Measurements from ENCODE around the gene NKAP.
"Not testable (repeated sequence)": the region's sequence is repeated elsewhere in the genome, so short reads cannot be mapped to it uniquely, and the experiment has no call there.

Gene NKAP

DNA sequence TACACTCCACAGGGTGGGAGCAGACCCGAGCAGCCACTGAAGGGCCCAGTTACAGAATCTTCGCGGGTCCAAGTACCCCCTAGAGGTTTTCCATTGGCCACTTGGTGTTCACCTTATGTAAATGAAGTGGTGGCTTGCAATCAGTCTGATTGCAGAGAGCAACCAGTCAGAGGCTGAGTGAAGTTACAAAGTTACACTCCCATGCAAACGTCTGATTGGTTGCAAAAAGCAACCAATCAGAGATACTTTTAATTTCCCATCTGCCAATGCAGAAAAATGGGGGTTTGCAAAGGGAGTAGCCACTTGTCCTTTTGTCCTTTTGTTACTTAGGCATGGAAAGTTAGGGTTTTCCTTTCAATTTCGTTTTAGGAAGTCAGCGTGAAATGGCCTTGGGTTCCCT is 27.0 kb upstream of the NKAP start:
- no peaks in the 10 kb centered on the region for H3K4me1 ChIP-seq (ENCODE audit: insufficient read depth, low read length)
- H3K36me3 ChIP-seq (ENCODE audit: insufficient read depth, low read depth, low read length): no peaks in the 10 kb centered on the region
- H3K9ac ChIP-seq (ENCODE audit: low read depth, low read length): no peak overlapping the region
- H3K9me3 ChIP-seq (ENCODE audit: insufficient read depth, low read depth, low read length): no peaks in the 10 kb centered on the region
- no peak overlapping the region for H3K27ac ChIP-seq (ENCODE audit: low read length)
- no peaks in the 10 kb centered on the region for H3K27me3 ChIP-seq (ENCODE audit: insufficient read depth, low read length)
- no peak overlapping the region for H3K4me3 ChIP-seq (ENCODE audit: low read length)

DNA sequence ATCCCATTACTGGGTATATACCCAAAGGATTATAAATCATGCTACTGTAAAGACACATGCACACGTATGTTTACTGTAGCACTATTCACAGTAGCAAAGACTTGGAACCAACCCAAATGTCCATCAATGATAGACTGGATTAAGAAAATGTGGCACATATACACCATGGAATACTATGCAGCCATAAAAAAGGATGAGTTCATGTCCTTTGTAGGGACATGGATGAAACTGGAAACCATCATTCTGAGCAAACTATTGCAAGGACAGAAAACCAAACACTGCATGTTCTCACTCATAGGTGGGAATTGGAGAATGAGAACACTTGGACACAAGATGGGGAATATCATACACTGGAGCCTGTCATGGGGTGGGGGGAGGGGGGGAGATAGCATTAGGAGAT is 23.3 kb upstream of the NKAP start:
- not testable (repeated sequence) for H3K9me3 ChIP-seq (ENCODE audit: insufficient read depth, low read depth, low read length); H3K9ac ChIP-seq (ENCODE audit: low read depth, low read length); H3K4me1 ChIP-seq (ENCODE audit: insufficient read depth, low read length); H3K27ac ChIP-seq (ENCODE audit: low read length); H3K27me3 ChIP-seq (ENCODE audit: insufficient read depth, low read length); H3K4me3 ChIP-seq (ENCODE audit: low read length); H3K36me3 ChIP-seq (ENCODE audit: insufficient read depth, low read depth, low read length)

- Histone ChIP-seq H3K27me3 (ENCODE audit: insufficient read depth, low read length) (no peaks in the 10 kb centered on the region), H3K9ac (ENCODE audit: low read depth, low read length) (no peak overlapping the region), H3K9me3 (ENCODE audit: insufficient read depth, low read depth, low read length) (peaks cover 3% of the 10 kb centered on the region; the same call in 1 of the 2 replicates), H3K36me3 (ENCODE audit: insufficient read depth, low read depth, low read length) (no peaks in the 10 kb centered on the region), H3K4me1 (ENCODE audit: insufficient read depth, low read length) (no peaks in the 10 kb centered on the region), H3K4me3 (ENCODE audit: low read length) (no peak overlapping the region), H3K27ac (ENCODE audit: low read length) (no peak overlapping the region)
Measured at GRCh38 chrX:119960625-119961024, 17.1 kb upstream of the NKAP start.

DNA sequence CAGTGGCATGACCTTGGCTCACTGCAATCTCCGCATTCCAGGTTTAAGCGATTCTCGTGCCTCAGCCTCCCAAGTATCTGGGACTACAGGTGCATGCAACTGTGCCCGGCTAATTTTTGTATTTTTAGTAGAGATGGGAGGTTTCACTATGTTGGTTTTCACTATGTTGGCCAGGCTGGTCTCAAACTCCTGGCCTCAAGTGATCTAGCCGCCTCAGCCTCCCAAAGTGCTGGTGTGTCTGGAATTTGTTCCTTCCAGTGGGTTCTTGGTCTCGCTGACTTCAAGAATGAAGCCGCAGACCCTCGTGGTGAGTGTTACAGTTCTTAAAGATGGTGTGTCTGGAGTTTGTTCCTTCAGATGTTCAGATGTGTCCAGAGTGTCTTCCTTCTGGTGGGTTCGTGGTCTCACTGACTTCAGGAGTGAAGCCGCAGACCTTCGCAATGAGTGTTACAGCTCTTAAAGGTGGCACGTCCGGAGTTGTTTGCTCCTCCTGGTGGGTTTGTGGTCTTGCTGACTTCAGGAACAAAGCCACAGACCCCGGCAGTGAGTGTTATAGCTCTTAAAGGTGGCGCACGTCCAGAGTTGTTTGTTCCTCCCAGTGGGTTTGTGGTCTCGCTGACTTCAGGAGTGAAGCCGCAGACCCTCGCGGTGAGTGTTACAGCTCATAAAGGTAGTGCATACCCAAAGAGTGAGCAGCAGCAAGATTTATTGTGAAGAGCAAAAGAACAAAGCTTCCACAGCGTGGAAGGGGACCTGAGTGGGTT is 12.4 kb upstream of the NKAP start:
- H3K27ac ChIP-seq (ENCODE audit: low read length); H3K27me3 ChIP-seq (ENCODE audit: insufficient read depth, low read length); H3K9ac ChIP-seq (ENCODE audit: low read depth, low read length); H3K9me3 ChIP-seq (ENCODE audit: insufficient read depth, low read depth, low read length); H3K36me3 ChIP-seq (ENCODE audit: insufficient read depth, low read depth, low read length); H3K4me3 ChIP-seq (ENCODE audit: low read length); H3K4me1 ChIP-seq (ENCODE audit: insufficient read depth, low read length): not testable (repeated sequence)

GRCh38 chrX:119954374-119954773 is 10.8 kb upstream of the NKAP start:
- Histone ChIP-seq H3K9ac (ENCODE audit: low read depth, low read length) (no peak overlapping the region), H3K9me3 (ENCODE audit: insufficient read depth, low read depth, low read length) (no peaks in the 10 kb centered on the region), H3K4me3 (ENCODE audit: low read length) (no peak overlapping the region), H3K36me3 (ENCODE audit: insufficient read depth, low read depth, low read length) (no peaks in the 10 kb centered on the region), H3K27me3 (ENCODE audit: insufficient read depth, low read length) (no peaks in the 10 kb centered on the region; the same call in 1 of the 2 replicates), H3K4me1 (ENCODE audit: insufficient read depth, low read length) (no peaks in the 10 kb centered on the region), H3K27ac (ENCODE audit: low read length) (no peak overlapping the region)

- Histone ChIP-seq H3K9ac (ENCODE audit: low read depth, low read length) (no peak overlapping the region), H3K4me1 (ENCODE audit: insufficient read depth, low read length) (no peaks in the 10 kb centered on the region), H3K36me3 (ENCODE audit: insufficient read depth, low read depth, low read length) (no peaks in the 10 kb centered on the region), H3K27me3 (ENCODE audit: insufficient read depth, low read length) (no peaks in the 10 kb centered on the region; the same call in 1 of the 2 replicates), H3K9me3 (ENCODE audit: insufficient read depth, low read depth, low read length) (no peaks in the 10 kb centered on the region), H3K4me3 (ENCODE audit: low read length) (no peak overlapping the region), H3K27ac (ENCODE audit: low read length) (no peak overlapping the region)
Measured at GRCh38 chrX:119948381-119948780, 4.8 kb upstream of the NKAP start.

- Histone ChIP-seq H3K27me3 (ENCODE audit: insufficient read depth, low read length) (no peaks in the 10 kb centered on the region), H3K36me3 (ENCODE audit: insufficient read depth, low read depth, low read length) (no peaks in the 10 kb centered on the region), H3K27ac (ENCODE audit: low read length) (no peak overlapping the region), H3K4me3 (ENCODE audit: low read length) (no peak overlapping the region), H3K9me3 (ENCODE audit: insufficient read depth, low read depth, low read length) (no peaks in the 10 kb centered on the region), H3K4me1 (ENCODE audit: insufficient read depth, low read length) (no peaks in the 10 kb centered on the region), H3K9ac (ENCODE audit: low read depth, low read length) (no peak overlapping the region)
Measured at GRCh38 chrX:119945481-119945880, 1.9 kb upstream of the NKAP start.

GRCh38 chrX:119942831-119943184 is 743 bp downstream of the NKAP start:
- Histone ChIP-seq H3K36me3 (ENCODE audit: insufficient read depth, low read depth, low read length) (no peaks in the 10 kb centered on the region), H3K9me3 (ENCODE audit: insufficient read depth, low read depth, low read length) (no peaks in the 10 kb centered on the region), H3K4me1 (ENCODE audit: insufficient read depth, low read length) (no peaks in the 10 kb centered on the region), H3K4me3 (ENCODE audit: low read length) (peak overlapping the region; percentile 88), H3K27me3 (ENCODE audit: insufficient read depth, low read length) (no peaks in the 10 kb centered on the region), H3K9ac (ENCODE audit: low read depth, low read length) (peak overlapping the region; percentile 79), H3K27ac (ENCODE audit: low read length) (peak overlapping the region; percentile 5)

- Histone ChIP-seq H3K36me3 (ENCODE audit: insufficient read depth, low read depth, low read length) (no peaks in the 10 kb centered on the region), H3K4me1 (ENCODE audit: insufficient read depth, low read length) (no peaks in the 10 kb centered on the region), H3K9ac (ENCODE audit: low read depth, low read length) (peak overlapping the region; percentile 79; the same call in 1 of the 2 replicates), H3K27ac (ENCODE audit: low read length) (no peak overlapping the region), H3K27me3 (ENCODE audit: insufficient read depth, low read length) (no peaks in the 10 kb centered on the region), H3K4me3 (ENCODE audit: low read length) (peak overlapping the region; percentile 88), H3K9me3 (ENCODE audit: insufficient read depth, low read depth, low read length) (no peaks in the 10 kb centered on the region)
Measured at GRCh38 chrX:119942173-119942819, 1.3 kb downstream of the NKAP start.

DNA sequence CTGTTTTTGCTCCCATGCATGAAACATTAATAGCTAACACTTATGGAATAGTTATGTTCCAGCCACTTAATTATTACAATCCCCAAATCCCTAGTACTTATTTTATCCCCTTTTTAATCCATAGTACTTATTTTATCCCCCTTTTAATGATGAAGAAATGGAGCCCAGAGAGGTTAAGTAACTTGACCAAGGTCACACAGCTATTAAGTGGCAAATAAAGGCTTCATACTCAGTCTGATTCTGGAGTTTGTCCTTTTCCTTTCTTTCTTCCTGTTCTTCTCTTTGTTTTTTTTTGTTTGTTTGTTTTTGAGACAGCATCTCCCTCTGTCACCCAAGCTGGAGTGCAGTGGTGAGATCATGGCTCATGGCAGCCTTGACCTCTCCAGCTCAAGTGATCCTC is 2.2 kb downstream of the NKAP start:
- no peak overlapping the region for H3K4me3 ChIP-seq (ENCODE audit: low read length)

GRCh38 chrX:119935215-119935874 is 8.2 kb downstream of the NKAP start:
- no peaks in the 10 kb centered on the region for H3K27me3 ChIP-seq (ENCODE audit: insufficient read depth, low read length)
- H3K36me3 ChIP-seq (ENCODE audit: insufficient read depth, low read depth, low read length): peaks cover 29% of the 10 kb centered on the region
- no peak overlapping the region for H3K9ac ChIP-seq (ENCODE audit: low read depth, low read length)
- no peak overlapping the region for H3K27ac ChIP-seq (ENCODE audit: low read length)
- H3K4me1 ChIP-seq (ENCODE audit: insufficient read depth, low read length): no peaks in the 10 kb centered on the region
- H3K4me3 ChIP-seq (ENCODE audit: low read length): no peak overlapping the region
- no peaks in the 10 kb centered on the region for H3K9me3 ChIP-seq (ENCODE audit: insufficient read depth, low read depth, low read length)

More for the DNA sequence above, 2.2 kb downstream of the NKAP start:
- no peaks in the 10 kb centered on the region for H3K9me3 ChIP-seq (ENCODE audit: insufficient read depth, low read depth, low read length)
- H3K9ac ChIP-seq (ENCODE audit: low read depth, low read length): no peak overlapping the region
- no peaks in the 10 kb centered on the region for H3K4me1 ChIP-seq (ENCODE audit: insufficient read depth, low read length)
- H3K27me3 ChIP-seq (ENCODE audit: insufficient read depth, low read length): no peaks in the 10 kb centered on the region
- no peaks in the 10 kb centered on the region for H3K36me3 ChIP-seq (ENCODE audit: insufficient read depth, low read depth, low read length)
- H3K27ac ChIP-seq (ENCODE audit: low read length): no peak overlapping the region

DNA sequence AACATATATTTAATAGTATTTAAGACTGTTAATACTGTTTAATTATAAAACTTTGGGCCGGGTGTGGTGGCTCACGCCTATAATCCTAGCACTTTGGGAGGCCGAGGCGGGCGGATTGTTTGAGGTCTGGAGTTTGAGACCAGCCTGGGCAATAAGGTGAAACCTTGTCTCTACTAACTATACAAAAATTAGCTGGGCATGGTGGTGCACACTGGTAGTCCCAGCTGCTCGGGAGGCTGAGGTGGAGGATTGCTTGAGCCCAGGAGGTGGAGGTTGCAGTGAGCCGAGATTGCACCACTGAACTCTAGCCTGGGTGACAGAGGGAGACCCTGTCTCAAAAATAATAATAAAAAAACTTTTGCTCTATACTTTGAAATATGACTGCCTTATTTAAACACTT is 21.2 kb downstream of the NKAP start:
- H3K27me3 ChIP-seq (ENCODE audit: insufficient read depth, low read length); H3K9me3 ChIP-seq (ENCODE audit: insufficient read depth, low read depth, low read length); H3K27ac ChIP-seq (ENCODE audit: low read length); H3K4me1 ChIP-seq (ENCODE audit: insufficient read depth, low read length); H3K9ac ChIP-seq (ENCODE audit: low read depth, low read length); H3K36me3 ChIP-seq (ENCODE audit: insufficient read depth, low read depth, low read length); H3K4me3 ChIP-seq (ENCODE audit: low read length): not testable (repeated sequence)

Data from iPS-20b (cell line).